HG03521 (cell line): ENCODE data around the gene TMEM87B.
"Not testable (repeated sequence)": the region's sequence is repeated elsewhere in the genome, so short reads cannot be mapped to it uniquely, and the experiment has no call there.

ENCODE experiments used
- ATAC-seq: cut with Tn5 transposase; IDR thresholded peaks from one replicate; pipeline ENCODE4 v1.9.1; 2021; ENCODE audit warnings: mild to moderate bottlenecking, moderate library complexity; ENCODE audit not compliant: unreplicated experiment

Gene TMEM87B

DNA sequence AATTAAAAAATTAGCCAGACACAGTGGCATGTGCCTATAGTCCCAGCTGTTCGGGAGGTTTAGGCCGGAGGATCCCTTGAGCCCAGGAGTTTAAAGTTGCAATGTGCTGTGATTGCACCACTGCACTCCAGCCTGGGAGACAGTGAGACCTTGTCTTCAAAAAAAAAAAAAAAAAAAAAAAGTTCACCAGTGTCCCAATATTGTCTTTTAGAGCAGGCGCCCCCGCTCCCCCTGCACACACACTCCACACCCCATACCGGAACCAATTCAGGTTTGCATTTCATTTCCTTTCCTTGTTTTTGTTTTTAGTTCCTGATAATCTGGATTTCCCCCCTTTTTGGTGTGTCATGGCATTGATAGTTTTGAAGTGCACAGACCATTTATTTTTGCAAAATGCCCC, 10.4 kb downstream of the TMEM87B start:
- ATAC-seq: no peak

DNA sequence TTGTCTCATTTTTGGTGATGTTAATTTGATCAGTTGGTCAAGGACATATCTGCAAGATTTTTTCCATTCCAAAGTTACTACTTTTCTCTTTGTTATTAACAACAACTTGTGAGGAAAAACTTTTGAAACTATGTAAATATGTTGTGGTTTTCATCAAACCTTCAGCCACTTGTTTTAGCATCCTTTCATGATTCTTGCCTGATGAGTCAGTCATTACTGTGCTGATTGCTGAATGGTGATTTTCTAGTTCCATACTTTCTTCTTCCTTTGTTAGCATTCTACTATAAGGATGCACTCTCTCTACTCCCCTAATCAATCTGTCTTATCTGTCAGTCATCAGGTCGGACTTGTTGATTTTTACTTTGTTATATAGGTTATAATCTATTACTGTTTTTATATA, 10.9 kb downstream of the TMEM87B start:
- no peak for ATAC-seq

DNA sequence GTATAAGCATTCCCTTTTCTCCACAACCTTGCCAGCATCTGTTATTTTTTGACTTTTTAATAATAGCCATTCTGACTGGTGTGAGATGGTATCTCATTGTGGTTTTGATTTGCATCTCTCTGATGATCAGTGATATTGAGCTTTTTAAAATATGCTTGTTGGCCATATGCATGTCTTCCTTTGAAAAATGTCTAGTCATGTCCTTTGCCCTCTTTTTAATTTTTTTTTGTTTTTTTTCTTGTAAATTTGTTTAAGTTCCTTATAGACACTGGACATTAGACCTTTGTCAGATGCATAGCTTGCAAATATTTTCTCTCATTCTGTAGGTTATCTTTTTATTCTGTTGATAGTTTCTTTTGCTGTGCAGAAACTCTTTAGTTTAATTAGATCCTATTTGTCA, 14.7 kb downstream of the TMEM87B start:
- ATAC-seq: not testable (repeated sequence)

GRCh38 chr2:112073875-112074274, 18.8 kb downstream of the TMEM87B start:
- no peak for ATAC-seq

DNA sequence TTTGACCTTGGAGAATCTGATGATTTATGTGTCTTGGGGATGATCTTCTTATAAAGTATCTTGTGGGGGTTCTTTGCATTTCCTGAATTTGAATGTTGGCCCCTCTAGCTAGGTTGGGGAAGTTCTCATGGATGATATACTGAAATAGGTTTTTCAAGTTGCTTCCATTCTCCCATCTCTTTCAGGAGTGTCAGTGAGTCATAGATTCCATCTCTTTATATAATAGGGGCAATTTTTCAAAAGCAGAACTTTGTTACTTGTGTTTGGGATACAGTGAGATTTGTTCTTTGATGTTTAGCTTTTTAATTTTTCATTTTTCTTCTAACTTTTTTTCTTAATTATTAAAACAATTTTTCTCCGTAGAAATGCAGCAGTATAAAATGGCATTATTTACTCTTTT, 19.4 kb downstream of the TMEM87B start:
- no peak for ATAC-seq

- ATAC-seq: no peak
Observed at GRCh38 chr2:112075490-112076260, 20.6 kb downstream of the TMEM87B start.

DNA sequence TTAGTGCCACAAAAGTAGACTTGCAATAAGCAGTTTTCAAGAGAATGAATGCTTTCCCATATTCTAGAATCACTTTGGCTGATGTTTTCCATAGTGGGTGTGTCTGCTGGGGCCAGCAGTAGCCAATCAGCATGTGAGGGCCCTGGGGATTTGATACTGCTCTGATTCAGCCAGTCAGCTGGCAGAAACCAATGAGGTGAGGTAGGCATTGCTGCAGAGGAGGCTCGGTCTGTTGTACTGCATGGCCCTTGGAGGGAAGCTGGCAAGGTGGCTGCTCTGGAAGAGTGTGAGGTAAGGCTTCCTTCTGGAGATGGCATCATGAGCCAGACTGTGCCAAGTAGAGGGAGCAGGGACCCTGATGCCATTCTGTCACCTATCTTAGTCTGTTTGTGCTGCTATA, 22.7 kb downstream of the TMEM87B start:
- no peak for ATAC-seq

- no peak for ATAC-seq
Observed at GRCh38 chr2:112081262-112081661, 26.2 kb downstream of the TMEM87B start.

DNA sequence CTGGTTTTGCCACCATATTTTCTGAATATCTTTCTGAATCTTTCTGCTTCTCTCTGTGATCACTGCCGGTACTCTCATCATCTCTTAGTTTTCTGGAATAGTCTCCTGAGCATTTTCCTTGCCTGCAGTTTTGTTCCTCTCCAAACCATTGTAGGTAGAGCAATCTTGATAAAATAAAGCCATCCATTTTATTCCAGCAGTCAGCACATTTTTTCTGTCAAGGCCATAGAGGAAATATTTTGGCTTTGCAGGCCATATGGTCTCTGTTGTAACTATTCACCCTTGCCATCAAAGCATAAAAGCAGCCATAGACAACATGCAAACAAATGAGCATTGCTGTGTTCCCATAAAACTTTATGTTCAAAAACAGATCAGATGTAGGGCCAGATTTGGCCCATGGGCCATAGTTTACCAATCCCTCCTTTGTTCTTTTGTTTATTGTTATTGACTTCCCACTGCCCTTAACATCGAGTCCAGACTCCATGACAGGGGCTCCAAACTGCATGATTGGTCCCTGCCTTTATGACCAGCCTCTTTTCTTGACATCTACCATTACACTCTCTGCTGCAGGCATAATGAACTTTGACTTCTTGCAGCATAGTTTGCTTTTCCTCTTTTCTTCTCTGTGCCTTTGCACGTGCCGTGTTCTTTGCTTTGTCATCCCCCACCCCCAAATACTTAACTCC, 29.8 kb downstream of the TMEM87B start:
- no peak for ATAC-seq

DNA sequence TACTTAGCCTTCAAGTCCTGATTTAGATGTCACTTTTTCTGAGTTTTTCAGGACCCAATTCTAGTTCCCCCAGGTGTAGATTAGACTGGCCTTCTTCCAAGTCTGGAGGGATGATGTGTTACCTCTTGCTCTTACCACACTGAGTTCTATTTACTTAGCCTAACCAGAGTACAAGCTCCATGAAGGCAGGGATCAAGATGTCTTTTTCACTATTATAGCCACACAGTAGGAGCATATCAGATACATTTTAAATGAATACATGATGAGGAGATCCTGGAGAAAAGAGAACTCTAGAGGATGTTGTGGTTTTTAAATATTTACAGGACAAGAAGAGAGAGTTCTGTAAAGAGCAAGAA, 30.3 kb downstream of the TMEM87B start:
- ATAC-seq: no peak

DNA sequence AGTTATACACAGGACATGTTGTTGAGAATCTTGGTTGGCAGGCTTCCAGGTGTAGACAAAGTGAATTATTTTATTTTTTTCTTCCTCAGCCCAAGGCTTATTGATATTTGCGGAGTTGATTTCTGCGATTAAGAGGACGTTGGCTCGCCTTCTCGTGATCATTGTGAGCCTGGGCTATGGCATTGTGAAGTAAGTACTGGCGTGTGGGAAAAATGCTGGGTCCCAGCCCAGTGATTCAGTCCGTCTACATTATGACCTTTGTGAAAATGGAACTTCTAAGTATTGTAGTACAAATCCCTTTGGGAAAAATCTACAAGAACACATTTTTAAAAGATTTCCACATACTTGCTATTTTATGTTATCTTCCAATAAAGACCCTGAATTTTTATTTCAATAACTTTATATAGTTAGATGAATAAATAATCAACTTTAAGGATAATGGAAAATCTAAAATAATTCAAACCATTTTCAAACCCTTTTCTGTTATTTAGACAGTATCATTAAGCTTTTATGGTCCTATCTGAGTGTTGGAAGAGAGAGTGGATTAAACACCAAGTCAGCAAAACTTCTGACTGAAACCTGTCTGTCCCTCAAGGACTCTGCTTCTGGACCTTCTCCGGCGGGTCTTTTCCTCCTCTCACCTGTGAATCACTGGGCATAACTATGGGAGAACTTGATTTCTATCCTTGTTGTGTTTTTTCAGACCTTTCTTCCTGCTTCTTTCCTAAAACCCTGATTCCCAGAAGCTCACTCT, 31.0 kb downstream of the TMEM87B start:
- ATAC-seq: no peak

DNA sequence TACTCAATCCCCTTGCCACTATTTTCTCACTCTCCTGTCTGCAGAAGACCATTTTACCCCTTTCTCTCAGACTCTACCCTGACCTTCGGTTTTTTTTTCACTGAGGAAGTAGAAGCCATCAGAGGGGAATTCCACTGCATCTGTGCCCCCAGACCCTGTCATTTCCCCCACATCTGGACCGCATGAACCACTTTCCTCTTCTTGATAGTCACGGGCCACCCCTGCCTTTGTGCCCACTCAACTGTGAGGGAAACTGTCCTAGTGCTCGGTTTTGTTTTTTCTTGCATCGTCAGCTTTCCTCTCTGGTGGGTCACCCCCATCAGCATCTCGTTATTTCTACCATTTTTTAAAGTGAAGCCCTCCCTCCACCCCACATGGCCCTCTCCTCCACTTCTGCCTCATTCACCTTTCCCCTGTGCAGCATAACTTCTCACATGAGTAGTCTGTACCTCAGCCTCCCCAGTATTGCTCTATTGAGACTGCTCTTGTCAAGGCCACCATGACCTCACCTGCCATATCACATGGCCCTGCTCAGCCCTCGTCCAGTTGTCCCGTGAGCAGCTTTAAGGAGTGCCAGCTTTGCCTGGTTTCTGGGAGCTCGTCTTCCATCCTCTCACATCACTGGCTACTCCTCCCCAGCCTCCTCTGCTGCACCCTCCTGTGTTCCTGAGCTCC, 32.4 kb downstream of the TMEM87B start:
- no peak for ATAC-seq

- no peak for ATAC-seq
Observed at GRCh38 chr2:112089375-112089774, 34.3 kb downstream of the TMEM87B start.

- no peak for ATAC-seq
Observed at GRCh38 chr2:112092286-112093041, 37.4 kb downstream of the TMEM87B start.

DNA sequence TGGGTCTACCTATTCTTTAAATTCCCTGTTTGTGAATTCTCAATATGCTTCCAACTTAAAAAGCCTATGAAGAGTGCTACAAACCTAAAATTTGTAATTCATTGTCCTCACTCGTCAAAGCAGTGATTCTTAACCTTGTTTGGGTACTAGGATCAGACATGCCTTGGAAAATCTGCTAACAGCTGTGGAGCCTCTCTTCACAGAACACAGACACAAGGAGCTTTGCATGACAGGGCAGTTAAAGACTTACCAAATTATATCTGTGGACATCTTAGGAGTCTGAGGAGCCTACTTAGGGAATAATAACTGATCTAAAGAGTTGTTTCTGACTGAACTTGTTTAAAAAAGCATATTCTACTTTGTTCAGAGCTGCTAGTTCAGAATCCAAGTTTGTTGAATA, 38.1 kb downstream of the TMEM87B start:
- no peak for ATAC-seq

DNA sequence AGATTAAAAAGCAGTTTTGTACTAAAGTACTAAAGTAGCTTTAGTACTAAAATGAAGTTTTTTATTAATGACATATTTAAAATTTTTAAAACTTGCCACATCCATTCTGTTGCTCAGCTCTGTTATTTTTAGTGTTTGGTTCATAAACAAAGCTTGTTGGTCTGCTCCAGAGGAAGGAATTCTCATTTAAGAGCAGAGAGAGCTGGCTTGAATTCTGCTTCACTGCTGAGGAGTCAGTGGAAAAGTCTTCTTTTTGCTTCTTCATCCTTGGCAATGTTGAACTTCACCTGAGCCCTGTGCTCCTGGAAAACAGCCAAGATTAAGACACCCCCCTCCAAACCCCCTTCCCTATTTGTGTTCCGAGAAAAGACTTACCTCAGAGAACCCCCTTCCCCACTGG, 40.6 kb downstream of the TMEM87B start:
- ATAC-seq: no peak

DNA sequence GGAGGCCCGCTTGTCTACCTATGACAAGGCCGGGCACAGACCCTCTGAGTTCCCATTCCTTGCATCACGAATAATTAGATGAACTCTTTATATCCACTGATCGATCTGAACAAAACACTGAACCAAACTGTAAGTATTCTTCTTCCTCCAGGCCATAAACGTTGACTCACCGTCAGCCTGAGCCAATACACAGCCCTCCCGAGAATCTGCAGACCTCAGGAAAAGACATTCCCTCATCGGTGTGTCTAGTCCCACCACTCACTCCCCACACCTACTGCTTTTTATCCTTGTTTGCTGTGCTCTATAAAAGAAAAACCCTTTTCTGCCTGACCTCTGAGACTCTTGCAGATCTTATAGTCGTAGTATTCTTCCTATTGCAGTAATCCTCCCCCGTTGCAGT, 41.0 kb downstream of the TMEM87B start:
- no peak for ATAC-seq

- ATAC-seq: no peak
Observed at GRCh38 chr2:112108178-112108832, 53.2 kb downstream of the TMEM87B start.

DNA sequence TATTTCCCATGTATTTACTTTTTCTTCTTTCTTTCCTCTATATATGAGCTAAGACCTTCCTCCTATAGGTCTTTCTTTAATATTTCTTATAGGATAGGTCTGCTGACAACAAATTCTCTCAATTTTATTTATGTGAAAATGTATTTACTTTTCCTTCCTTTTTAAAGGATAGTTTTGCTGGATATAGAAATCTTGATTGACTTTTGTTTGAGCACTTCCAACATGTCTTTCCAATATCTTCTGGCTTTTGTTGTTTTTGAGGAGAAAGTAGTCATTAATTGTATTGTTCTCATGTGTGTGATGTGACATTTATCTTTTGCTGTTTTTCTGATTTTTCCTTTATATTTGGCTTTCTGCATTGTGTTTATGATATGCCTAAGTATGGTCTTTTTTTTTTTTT, 54.2 kb downstream of the TMEM87B start:
- no peak for ATAC-seq

DNA sequence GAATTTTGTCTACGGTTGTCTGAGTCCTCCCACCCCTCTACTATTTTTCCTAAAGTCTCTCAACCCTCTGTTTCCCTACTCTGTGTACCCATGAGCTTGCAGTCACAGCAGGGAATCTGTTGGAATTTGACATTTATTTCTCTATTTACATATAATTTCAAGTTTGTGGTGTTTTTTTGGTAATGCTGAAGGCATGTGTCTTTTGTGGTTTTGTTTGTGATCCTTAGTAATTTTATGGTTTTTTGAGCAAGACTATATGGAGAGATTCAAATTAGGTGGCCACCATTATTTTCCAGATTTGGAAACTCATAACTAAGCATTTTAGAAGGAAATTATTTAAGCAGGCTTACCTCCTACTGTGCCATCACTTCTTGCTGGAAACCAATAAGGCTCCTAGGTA, 55.9 kb downstream of the TMEM87B start:
- ATAC-seq: no peak
